ENCODE data around the gene SEMA3C. TPM values are rescaled to one million over a fixed set of nuclear protein-coding genes. Genes with fewer than 3 reads are reported as not detected.

The SEMA3C gene
- total RNA-seq, 1 donor from 2014 or later, result 34.8 TPM

GRCh38 chr7:80783678-80784327 is 135.0 kb downstream of the SEMA3C start:
- intact Hi-C loops (cut with DNase I), result no loop called here
- peaks cover 16% of the 10 kb centered on the region for H3K4me1 ChIP-seq
- H3K27me3 ChIP-seq (ENCODE audit: low read depth), result no peaks in the 10 kb centered on the region
- ATAC-seq (no peak), DNase-seq (no peak)
- TF ChIP-seq CTCF (IDR thresholded peaks at IDR 0.05), result no peak
- no peak overlapping the region for H3K27ac ChIP-seq
- H3K9me3 ChIP-seq, result no peaks in the 10 kb centered on the region
- no peaks in the 10 kb centered on the region for H3K36me3 ChIP-seq
- no peak overlapping the region for H3K4me3 ChIP-seq

GRCh38 chr7:80783186-80783677 is 135.6 kb downstream of the SEMA3C start:
- no peak for ATAC-seq
- Histone ChIP-seq H3K27me3 (ENCODE audit: low read depth) (no peaks in the 10 kb centered on the region), H3K9me3 (no peaks in the 10 kb centered on the region), H3K4me1 (peaks cover 16% of the 10 kb centered on the region), H3K27ac (no peak overlapping the region), H3K36me3 (no peaks in the 10 kb centered on the region), H3K4me3 (no peak overlapping the region)
- no peak for TF ChIP-seq CTCF (IDR thresholded peaks at IDR 0.05)
- no peak for DNase-seq
- intact Hi-C loops (cut with DNase I), result no loop called here

- Histone ChIP-seq H3K27me3 (ENCODE audit: low read depth) (no peaks in the 10 kb centered on the region), H3K27ac (peak overlapping the region; percentile 37), H3K4me3 (no peak overlapping the region), H3K36me3 (no peaks in the 10 kb centered on the region), H3K9me3 (no peaks in the 10 kb centered on the region), H3K4me1 (peaks cover 16% of the 10 kb centered on the region)
- ATAC-seq, result peak; percentile 36 to 38
- DNase-seq, result no peak
- intact Hi-C loops (cut with DNase I), result no loop called here
- no peak for TF ChIP-seq CTCF (IDR thresholded peaks at IDR 0.05)
These were observed 137.3 kb downstream of the SEMA3C start for GRCh38 chr7:80781561-80781979.

- no peak for TF ChIP-seq CTCF (IDR thresholded peaks at IDR 0.05)
- DNase-seq (no peak), ATAC-seq (peak; percentile 31 to 47)
- Histone ChIP-seq H3K27me3 (ENCODE audit: low read depth) (no peaks in the 10 kb centered on the region), H3K27ac (peak overlapping the region; percentile 37), H3K9me3 (no peaks in the 10 kb centered on the region), H3K36me3 (no peaks in the 10 kb centered on the region), H3K4me1 (peaks cover 16% of the 10 kb centered on the region), H3K4me3 (no peak overlapping the region)
- intact Hi-C loops (cut with DNase I), result no loop called here
These were observed 137.7 kb downstream of the SEMA3C start for GRCh38 chr7:80781146-80781545.

GRCh38 chr7:80779456-80779855 is 139.4 kb downstream of the SEMA3C start:
- no peak for ATAC-seq
- no peaks in the 10 kb centered on the region for H3K27me3 ChIP-seq (ENCODE audit: low read depth)
- no peaks in the 10 kb centered on the region for H3K36me3 ChIP-seq
- TF ChIP-seq CTCF (IDR thresholded peaks at IDR 0.05), result no peak
- H3K27ac ChIP-seq, result no peak overlapping the region
- H3K9me3 ChIP-seq, result no peaks in the 10 kb centered on the region
- no peak for DNase-seq
- no peak overlapping the region for H3K4me3 ChIP-seq
- peaks cover 16% of the 10 kb centered on the region for H3K4me1 ChIP-seq
- intact Hi-C loops (cut with DNase I), result no loop called here

Data from lower lobe of right lung (tissue), 2 donors.